Measurements from ENCODE around the gene KRT72.

The KRT72 gene

GRCh38 chr12:52600941-52601481 lies at the start of gene KRT72:
KRT72 (minus strand) TSS chr12:52601463; CDS start chr12:52601452, 11 bp downstream.
- DNase-seq, result no peak

- DNase-seq, result no peak
Measured at GRCh38 chr12:52650520-52651081, 49.3 kb upstream of the KRT72 start.

- DNase-seq, result no peak
Measured at GRCh38 chr12:52649066-52649465, 47.8 kb upstream of the KRT72 start.

- no peak for DNase-seq
Measured at GRCh38 chr12:52648012-52648550, 46.8 kb upstream of the KRT72 start.

GRCh38 chr12:52647601-52648000 lies 46.3 kb upstream of the KRT72 start:
- no peak for DNase-seq

- DNase-seq, result no peak
Measured at GRCh38 chr12:52646613-52647012, 45.4 kb upstream of the KRT72 start.

GRCh38 chr12:52645982-52646381 lies 44.7 kb upstream of the KRT72 start:
- peak; percentile 62 for DNase-seq

- peak; percentile 74 for DNase-seq
Measured at GRCh38 chr12:52645120-52645761, 44.0 kb upstream of the KRT72 start.

GRCh38 chr12:52644078-52644415 lies 42.8 kb upstream of the KRT72 start:
- DNase-seq, result no peak

- DNase-seq, result no peak
Measured at GRCh38 chr12:52643233-52644077, 42.2 kb upstream of the KRT72 start.

- no peak for DNase-seq
Measured at GRCh38 chr12:52641468-52641867, 40.2 kb upstream of the KRT72 start.

GRCh38 chr12:52637299-52637698 lies 36.0 kb upstream of the KRT72 start:
- no peak for DNase-seq

- no peak for DNase-seq
Measured at GRCh38 chr12:52636592-52637258, 35.5 kb upstream of the KRT72 start.

- DNase-seq, result no peak
Measured at GRCh38 chr12:52636189-52636588, 34.9 kb upstream of the KRT72 start.

GRCh38 chr12:52634266-52635056 lies 33.2 kb upstream of the KRT72 start:
- DNase-seq, result peak; percentile 31

GRCh38 chr12:52633383-52633782 lies 32.1 kb upstream of the KRT72 start:
- DNase-seq, result no peak

- DNase-seq, result no peak
Measured at GRCh38 chr12:52632656-52633055, 31.4 kb upstream of the KRT72 start.

GRCh38 chr12:52631676-52632459 lies 30.6 kb upstream of the KRT72 start:
- no peak for DNase-seq

GRCh38 chr12:52631264-52631663 lies 30.0 kb upstream of the KRT72 start:
- DNase-seq, result no peak

GRCh38 chr12:52630599-52631200 lies 29.4 kb upstream of the KRT72 start:
- DNase-seq, result no peak

- DNase-seq, result no peak
Measured at GRCh38 chr12:52630008-52630500, 28.8 kb upstream of the KRT72 start.
